Lower leg skin (tissue), 3 donors: ENCODE data around the gene CAV1.

ENCODE experiments used
- POLR2A ChIP-seq, 2 donors: fragments of 450-650 bp; IDR thresholded peaks; one replicate each; pipeline ENCODE4 v1.6.1; 2016 to 2017; ENCODE audit warnings: antibody characterized with exemption in 2 of 2, mild to moderate bottlenecking in 1 of 2, moderate library complexity in 1 of 2
- TF ChIP-seq, protein P1 (sequence below), 3 donors: fragments of 450-650 bp; IDR thresholded peaks; one replicate each; pipeline ENCODE4 v1.5.1; 2016; ENCODE audit warnings: antibody characterized with exemption in 3 of 3, mild to moderate bottlenecking in 3 of 3, moderate library complexity in 2 of 3

- TF ChIP-seq, protein P1, sequence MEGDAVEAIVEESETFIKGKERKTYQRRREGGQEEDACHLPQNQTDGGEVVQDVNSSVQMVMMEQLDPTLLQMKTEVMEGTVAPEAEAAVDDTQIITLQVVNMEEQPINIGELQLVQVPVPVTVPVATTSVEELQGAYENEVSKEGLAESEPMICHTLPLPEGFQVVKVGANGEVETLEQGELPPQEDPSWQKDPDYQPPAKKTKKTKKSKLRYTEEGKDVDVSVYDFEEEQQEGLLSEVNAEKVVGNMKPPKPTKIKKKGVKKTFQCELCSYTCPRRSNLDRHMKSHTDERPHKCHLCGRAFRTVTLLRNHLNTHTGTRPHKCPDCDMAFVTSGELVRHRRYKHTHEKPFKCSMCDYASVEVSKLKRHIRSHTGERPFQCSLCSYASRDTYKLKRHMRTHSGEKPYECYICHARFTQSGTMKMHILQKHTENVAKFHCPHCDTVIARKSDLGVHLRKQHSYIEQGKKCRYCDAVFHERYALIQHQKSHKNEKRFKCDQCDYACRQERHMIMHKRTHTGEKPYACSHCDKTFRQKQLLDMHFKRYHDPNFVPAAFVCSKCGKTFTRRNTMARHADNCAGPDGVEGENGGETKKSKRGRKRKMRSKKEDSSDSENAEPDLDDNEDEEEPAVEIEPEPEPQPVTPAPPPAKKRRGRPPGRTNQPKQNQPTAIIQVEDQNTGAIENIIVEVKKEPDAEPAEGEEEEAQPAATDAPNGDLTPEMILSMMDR (IDR thresholded peaks at IDR 0.05): no peak
- no peak for TF ChIP-seq POLR2A (IDR thresholded peaks at IDR 0.05)
Observed at GRCh38 chr7:116565981-116566380, 41.1 kb downstream of the CAV1 start.
